NCI-H748 treated with DMSO at 0.1 percent for 48 hours (cell line): ENCODE measurements around the gene NOL3.

Experiments used
- DNase-seq: peaks from one replicate; lab custom pipeline; 2025; lab: John Stamatoyannopoulos, UW

The NOL3 gene

DNA sequence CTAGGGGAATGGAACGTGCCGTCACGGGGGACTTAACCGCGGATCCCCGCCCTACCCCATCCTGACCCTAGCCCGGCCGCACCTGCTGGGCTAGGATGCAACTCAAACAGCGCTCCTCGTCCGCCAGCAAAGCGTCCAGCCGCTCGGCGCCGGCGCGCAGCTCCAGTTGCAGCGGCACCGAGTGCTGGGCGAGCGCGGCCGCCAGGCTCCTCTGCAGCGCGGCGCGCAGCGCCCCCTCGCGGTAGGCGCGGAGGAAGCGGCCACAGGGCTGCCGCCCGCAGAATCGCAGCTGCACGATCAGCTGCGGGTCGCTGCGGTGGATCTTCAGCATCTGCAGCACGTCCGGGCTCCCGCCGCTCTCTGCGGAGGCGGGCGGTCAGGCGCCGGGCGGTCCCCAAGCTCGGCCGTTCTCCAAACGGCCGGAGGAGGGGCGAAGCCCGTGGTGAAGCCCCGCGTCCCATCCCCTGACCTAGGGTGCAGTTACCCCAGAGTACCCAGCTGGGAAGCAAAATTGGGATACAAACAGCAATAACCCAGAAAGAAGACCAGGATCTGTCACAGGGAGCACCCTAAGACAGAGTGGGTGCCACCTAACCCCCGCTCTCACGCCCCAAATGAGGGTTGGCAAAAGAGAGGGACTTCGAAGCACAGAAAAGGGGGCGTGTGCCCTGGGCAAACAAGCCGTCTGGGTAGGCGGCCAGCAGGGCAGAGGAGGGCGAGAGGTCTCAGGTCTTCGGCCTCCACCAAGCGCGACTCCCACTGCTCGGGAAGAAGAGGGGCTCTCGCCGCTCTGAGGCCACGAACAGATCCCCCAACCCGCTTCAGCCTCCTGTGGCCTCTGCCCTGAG lies 14.8 kb upstream of the NOL3 start:
- peak; percentile 33 for DNase-seq

DNA sequence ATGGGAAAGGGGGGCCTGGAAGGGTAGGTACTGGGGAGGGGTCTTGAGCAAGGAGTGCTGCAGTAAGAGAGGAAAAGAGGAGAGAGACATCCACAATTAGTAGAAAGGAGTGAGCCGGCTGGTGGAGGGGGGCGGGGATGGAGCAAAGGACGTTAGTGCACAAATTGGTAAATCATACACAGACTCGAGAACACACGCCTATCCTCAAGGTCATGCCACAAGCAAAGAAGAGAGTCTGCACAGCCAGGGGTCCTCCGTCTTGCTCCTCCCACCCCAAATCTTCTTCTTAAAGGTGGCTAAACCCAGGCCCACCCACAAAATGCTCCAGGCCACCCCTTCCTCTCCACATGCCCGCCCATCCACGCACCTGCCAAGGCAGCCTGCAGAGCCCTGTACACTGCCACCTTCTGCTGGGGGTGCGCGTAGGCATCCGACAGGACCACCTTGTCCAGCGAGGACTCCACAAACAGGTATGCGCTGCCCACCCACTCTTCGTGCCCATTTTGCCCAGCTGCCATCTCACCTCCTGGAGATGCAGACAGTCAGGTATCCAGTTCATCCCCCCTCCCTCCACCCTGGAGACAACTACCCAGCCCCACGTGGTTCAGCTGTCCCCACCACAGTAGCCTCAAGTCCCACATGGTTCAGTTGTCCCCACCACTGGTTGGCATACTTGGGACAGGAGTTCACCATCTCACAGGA lies 14.0 kb upstream of the NOL3 start:
- no peak for DNase-seq

DNA sequence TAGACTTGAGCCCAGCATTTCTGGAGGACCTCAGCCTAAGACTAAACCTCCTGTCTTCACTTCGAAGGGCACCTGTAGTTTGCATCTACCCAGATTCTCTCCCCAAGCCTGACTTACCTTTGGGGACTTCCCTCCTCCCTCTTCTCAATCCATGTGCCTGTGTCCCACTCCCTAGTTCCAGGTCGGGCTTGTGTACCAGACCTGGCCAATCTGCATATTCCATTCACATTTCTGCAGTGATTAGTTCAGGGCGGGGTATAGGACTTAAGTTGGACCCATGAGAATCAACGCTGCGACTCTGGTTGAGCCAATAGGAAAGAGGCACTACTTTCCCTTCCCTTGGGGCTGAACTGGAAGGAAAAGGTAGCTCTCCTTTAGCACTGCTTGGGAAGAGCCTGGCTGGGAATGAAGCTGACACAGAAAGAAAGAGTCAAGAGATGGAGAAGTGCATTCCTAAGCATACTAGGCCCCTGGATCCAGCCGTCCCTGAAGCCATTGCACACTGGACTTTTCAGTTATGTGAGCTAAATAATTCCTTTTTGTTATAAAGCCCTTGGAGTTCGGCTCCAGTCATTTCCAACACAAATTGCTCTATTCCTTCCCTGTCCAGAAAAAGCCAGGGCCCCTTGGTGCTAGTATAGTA lies 13.1 kb upstream of the NOL3 start:
- DNase-seq: no peak

DNA sequence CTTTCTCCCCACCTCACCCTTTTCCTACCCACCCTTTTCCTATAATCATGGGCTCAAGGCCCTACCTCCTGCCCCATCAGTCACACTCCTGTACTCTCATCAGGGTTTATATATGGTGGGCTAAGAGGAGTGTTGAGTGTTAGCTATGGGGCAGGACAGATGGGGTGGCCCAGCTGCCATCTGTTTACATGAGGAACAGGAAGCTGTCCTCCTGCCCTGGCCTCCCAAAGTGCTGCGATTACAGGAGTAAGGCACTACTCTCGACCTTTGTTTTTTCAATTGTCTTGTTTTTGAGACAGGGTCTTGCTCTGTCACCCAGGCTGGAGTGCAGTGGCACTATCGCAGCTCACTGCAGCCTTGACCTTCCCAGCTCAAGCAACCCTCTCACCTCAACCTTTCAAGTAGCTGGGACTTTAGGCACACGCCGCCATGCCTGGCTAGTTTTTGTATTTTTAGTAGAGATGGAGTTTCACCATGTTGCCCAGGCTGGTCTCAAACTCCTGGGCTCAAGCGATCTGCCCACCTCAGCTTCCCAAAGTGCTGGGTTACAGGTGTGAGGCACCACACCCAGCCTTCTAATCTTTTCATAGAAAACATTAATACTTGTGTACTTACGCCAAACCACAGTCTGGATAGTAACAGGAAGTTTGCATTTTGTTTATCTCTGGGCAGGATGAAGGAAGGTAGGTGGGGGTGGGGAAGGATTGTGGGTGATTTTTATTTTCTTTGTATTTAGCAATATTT lies 12.3 kb upstream of the NOL3 start:
- DNase-seq: no peak

DNA sequence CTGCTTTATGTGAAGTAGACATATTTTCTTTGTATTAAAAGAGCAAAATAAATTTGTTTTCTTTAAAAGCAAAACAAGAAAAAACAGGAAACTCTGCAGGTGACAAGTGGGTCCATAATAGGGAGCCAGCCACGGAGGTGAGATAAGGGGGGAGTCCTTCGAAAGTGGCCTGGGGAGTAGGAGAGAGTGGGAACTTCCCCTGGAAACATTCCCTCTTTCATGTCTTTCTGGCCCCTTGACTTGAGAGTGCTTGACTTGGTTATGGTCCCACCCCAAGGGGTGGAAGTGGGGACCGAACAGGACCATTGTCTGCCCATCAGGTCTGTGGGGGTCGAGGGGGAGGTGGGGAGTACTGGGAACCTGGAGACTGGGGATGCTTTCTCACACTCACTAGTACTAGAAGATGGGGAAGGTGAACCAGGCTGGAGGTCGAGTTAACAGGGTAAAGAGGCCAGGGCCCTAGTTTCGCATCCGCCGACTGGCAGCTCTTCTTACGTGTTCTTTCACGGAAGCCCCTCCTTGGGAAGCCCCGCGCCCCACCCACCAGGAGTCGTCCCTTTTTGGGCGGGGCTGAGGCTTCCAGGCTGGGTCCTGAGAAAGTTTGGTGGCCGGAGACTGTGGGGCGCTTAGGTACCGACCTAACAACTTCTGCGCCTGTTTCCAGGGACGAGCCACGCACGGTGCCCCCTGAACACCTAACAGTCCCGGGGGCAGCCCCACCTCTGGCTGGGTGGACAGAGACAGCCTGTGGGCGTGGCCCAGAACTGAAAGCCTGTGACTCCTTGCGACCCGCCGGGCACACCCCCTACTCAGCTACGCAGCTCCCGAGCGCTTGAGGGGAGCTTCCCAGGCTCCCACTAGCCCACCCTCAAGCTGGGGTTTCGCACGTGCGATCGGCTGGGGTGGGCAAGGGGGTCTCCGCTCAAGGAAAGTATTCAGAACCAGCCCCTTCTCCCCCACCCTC lies 11.4 kb upstream of the NOL3 start:
- no peak for DNase-seq

DNA sequence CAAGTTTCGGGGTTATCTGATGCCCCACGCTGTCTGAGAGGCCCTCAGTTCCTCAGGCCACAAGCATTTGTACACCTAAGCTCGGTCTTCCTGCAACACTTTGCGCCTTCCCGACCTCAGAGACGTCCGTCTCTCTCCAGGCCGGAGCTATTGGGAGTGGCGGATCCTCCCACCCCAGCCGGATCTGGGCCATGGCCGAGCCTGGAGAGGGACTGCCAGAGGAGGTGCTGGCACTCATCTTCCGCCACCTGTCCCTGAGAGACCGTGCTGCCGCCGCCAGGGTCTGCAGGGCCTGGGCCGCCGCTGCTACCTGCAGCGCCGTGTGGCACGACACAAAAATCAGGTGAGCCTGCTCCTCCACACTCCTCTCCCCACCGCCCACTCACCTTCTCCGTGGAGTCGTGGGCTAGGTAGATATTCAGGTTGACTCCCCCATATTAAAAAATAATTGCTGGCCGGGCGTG lies 8.7 kb upstream of the NOL3 start:
- no peak for DNase-seq

DNA sequence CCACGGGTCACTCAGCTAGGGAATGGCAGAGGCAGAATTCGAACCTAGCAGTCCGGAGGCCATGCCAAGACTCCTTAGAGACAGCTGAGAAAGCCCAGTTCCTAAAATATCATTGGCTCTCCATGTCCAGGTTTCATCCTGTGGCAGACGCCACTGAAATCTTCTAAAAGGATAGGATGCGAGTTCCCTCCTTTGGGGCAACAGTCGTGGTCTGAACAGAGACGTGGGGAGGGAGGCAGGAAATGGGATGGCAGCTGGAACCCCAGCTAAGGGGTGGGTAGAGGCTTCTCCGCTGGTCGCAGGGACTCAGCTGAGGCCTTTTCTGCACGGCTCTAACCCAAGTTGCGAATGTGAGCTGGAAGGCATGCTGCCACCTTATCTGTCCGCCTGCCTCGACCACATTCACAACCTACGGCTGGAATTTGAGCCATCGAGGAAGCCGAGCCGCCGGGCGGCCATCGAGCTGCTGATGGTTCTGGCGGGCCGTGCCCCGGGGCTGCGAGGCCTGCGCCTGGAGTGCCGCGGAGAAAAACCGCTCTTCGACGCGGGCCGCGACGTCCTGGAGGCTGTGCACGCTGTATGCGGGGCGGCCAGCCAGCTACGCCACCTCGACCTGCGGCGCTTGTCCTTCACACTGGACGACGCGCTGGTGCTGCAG lies 7.7 kb upstream of the NOL3 start:
- DNase-seq: no peak

DNA sequence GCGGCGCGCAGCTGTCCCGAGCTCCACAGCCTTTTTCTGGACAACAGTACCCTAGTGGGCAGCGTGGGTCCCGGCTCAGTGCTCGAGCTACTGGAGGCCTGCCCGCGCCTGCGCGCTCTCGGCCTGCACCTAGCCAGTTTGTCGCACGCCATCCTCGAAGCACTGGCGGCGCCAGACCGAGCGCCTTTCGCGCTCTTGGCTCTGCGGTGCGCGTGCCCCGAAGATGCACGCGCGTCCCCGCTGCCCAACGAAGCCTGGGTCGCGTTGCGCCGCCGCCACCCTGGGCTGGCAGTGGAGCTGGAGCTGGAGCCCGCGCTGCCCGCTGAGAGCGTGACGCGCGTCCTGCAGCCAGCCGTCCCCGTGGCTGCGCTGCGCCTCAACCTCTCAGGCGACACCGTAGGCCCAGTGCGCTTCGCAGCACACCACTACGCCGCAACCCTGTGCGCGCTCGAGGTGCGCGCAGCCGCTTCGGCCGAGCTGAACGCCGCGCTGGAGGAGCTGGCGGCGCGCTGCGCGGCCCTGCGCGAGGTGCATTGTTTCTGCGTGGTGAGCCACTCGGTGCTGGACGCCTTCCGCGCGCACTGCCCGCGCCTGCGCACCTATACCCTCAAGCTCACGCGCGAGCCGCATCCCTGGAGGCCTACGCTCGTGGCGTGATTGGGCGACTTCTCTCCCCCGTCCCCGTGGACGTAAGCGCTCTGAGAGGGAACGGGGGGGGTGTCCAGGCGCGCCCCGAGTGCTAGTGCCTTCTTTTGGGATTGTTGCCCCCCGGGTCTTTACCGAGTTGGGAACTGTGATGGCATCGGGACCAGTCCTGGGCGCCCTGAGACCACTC lies 7.0 kb upstream of the NOL3 start:
- DNase-seq: peak; percentile 66

DNA sequence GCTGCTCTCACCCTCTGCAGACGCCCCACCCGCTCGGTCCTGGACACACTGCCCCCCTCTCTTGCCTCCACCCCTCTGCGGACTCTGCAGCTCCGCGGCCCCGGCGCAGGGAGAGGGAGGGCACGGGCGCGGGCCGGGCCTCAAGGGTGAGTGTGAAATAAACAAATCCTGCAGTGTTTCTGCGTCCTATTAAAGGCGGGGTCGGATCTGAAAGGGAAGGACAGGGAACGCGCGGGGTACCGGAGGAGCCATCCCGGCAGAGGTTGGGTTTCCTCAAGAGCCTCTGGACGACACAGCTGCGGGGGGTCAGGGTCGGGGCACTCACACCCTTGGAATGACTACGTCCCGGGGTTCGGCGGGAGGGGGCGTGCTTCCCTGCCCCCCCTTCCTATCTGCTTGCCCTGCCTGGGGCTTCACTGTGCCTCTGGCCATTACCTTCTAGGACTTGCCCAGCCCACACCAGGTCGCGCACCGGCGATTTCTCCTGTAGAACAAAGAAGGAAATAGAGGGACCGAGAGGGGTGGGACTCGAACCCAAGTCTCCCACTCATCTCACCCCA lies 6.3 kb upstream of the NOL3 start:
- no peak for DNase-seq

DNA sequence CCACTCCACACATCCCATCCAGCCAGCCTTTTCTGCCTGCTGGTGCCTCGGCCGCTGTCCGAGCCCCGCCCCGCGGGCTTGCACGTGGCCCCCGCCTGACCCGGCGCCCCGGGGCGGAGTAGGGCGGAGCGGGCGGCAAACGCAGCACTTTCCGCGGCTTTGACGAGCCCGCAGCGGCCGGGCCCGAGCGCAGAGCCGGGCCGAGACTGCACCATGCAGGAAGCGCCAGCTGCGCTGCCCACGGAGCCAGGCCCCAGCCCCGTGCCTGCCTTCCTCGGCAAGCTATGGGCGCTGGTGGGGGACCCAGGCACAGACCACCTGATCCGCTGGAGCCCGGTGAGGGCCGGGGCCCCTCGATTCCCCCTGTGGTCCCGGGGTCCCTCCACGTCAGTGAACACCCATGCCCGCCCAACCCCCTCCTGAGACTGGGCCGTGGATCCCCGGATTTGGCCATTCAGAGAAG lies 5.7 kb upstream of the NOL3 start, which contains the start of gene HSF4:
TSS of gene HSF4 (plus strand) at position 147 of the 463 bp plus-strand sequence. CDS start at position 214, 67 bp downstream.
- DNase-seq: no peak

DNA sequence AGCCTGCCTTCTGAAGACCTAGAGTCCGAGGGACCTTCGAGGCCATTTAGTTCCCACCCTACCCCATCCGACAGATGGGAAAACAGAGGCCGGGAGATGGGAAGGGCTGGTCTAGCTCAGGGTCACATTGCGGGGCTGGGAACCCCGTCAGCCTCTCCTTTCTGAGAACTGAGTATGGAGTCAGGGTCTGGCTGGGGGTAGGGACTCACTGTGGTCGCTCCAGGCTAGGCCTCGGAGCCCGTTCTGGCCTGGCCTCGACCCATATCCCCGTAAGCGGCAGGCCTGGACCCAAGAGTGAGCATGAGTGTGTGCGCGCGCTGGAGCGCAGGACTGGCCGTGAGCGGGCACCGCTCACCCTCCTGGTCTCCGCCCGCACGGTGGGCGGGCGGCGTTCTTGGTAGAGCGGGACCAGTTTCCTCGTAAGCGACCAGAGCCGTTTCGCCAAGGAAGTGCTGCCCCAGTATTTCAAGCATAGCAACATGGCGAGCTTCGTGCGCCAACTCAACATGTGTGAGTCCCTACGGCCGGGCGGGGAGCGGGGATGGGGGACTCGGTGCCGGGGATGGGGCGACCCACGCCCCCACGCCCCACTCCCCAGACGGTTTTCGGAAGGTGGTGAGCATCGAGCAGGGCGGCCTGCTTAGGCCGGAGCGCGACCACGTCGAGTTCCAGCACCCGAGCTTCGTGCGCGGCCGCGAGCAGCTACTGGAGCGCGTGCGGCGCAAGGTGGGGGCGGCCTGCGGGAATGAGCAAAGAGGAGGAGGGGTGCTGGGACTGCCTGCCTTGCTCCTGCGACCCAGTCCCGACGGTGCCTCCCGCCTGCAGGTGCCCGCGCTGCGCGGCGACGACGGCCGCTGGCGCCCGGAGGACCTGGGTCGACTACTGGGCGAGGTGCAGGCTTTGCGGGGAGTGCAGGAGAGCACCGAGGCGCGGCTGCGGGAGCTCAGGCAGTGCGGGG lies 4.9 kb upstream of the NOL3 start:
- no peak for DNase-seq

DNA sequence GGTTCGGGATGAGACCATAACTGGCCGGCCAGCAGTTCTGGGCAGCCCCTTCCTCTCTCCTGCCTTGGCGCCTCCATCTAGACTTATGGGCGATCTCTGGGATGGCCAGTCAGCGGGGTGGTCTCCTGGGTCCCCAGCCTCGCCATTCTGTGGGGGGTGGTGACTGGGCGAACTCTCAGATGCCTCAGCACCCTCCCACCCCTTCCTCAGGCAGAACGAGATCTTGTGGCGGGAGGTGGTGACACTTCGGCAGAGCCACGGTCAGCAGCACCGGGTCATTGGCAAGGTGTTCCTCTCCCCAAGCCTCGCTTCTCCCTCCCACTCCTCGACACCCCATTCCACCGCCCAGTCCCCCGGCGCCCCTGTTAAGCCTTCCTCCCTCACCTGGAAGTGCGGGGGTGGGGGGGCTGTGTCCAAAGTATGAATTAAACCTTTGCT lies 4.2 kb upstream of the NOL3 start:
- DNase-seq: no peak

DNA sequence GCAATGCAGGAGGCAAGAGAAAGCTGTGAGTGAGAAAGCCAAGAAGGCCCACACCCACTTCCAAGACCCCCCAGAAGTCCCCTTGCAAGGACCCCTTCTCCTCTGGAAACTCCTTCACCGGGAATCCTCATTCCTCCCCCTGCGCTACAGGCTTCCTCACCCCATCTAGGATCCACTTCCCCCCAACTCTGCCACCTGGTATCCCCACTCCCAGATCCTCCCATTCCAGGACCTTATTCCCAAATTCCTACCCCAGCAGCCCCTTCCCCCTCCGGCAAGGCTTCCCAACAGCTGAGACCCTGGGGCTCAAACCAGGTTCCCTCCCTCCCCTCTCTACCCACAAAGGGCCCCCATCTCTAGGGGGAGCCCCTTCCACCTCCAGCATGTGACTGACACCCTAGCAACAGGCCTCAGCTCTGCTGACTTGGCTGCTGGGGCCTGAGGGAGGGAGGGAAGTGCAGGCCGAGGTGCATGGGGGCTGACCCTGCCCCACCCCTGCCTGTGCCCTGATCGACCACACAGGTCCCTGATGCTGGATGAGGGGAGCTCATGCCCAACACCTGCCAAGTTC lies 3.7 kb upstream of the NOL3 start:
- DNase-seq: no peak

DNA sequence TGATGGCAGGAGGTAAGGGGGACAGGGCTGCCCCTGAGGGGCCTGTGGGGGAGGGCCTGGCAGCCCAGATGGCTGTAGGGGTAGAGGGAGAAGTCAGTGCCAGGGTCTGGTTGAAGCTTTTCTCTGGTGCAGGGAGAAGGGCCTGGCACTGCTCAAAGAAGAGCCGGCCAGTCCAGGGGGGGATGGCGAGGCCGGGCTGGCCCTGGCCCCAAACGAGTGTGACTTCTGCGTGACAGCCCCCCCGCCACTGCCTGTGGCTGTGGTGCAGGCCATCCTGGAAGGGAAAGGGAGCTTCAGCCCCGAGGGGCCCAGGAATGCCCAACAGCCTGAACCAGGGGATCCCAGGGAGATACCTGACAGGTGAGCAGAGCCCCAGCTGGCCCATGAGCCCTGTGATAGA lies 2.8 kb upstream of the NOL3 start:
- DNase-seq: no peak

DNA sequence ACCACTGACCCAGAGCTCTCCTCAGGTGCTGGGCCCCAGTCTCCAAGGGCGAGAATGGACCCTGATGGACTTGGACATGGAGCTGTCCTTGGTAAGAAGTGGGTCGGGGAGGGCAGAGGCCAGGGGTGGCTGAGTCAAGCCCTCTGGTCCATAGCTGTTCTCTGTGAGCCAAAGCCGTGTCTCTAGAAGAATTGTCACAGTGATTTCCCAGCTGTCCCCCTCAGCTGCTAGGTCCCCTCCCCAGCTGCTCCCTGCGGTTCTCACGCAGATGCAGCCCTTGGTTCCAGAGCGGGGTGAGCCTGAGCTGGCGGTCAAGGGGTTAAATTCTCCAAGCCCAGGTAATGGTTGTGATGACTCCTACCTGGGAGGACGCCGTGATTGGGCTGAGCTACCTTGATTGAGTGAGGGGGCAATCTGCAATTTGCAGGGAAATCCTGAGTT lies 1.3 kb upstream of the NOL3 start:
- DNase-seq: no peak

DNA sequence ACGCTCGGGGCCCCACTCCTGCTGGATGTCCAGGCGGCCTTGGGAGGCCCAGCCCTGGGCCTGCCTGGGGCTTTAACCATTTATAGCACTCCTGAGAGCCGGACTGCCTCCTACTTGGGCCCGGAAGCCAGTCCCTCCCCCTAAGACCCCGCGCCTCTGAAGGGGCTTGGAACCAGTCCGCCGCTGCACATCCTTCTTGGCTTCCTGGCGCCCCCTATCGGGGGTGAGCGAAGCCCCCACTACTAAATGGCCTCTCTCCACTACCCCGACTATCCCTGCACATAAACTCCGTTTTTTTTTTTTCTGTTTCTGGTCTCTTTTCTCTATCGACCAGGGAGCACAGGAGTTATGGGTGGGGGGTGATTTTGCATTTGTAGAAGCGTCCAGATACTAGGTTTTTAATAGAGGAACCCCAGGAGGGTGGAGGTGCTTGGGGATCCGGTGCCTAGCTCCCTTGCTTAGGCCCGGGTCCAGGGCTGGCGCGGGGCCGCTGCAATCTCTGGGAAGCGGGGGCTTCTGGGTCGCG lies 633 bp upstream of the NOL3 start:
- no peak for DNase-seq
